Measurements from ENCODE around the gene TLK2.
A peak's percentile ranks its signal among the peaks of the same experiment; 100 is the strongest.

The TLK2 gene

GRCh38 chr17:62630365-62631085, 151.9 kb downstream of the TLK2 start:
- no peak for DNase-seq

- no peak for DNase-seq
Measured at GRCh38 chr17:62631086-62631935, 152.7 kb downstream of the TLK2 start.

DNA sequence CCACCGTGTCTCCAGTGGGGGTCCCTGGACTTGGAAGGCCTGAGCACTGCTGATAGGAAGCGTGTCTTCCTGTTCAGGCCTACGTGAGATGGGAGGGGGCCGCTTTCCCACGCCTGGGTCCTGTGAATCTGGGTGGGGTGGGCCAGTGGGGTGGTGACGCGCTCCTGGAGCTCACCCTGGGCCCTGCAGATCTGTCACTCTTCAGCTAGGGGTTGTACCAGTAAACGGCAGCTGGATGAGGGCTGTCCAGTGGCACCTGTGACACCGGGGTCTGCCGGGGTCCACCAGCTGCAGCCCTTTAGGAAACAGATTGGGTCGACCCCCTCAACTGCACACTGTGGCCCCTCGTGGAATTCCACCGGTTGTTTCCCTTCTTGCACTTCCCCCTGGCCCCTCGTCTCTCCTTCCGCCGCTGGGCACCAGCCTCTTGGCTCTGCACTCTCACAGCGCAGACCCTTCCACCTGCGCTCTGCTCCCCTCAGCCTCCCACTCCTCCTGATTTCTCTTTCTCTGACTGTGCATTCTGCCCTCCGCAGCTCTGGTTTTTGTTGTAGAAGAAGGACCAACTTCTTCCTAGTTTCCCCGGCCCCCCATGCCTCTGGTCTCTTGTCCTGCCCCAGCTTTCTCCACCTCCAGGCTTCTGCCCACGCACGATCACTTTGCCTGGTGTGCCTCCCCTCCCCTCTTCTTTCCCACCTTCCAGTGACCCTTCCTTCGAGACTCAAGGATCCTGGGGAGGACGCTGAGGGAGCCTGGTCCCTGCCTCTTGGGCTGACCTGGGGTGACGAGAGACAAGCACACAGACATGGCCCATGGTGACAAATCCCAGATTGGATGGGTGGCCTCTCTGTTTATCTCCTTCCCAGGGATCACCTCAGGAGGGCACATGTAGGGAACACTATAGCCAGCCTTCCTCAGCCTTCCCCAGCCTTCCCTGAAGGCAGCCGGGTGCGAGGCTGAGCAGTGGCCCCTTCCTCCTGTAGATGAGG, 153.6 kb downstream of the TLK2 start:
- DNase-seq, result no peak

DNA sequence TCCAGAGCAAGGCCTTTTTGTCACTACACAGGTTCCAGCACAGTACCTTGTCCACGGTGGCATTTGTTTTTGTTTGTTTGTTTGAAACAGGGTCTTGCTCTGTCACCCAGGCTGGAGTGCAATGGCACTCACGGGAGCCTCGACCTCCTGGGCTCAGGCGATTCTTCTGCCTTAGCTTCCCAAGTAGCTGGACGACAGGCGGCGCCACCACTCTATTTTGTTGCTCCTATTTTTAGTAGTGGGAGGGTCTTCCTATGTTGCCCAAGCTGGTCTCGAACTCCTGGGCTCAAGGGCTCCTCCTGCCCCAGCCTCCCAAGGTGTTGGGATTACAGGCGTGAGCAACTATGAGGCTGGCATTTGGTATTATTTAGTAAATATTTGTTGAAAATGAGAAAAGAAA, 159.2 kb downstream of the TLK2 start:
- DNase-seq, result no peak

- DNase-seq, result no peak
Measured at GRCh38 chr17:62641153-62641552, 162.5 kb downstream of the TLK2 start.

GRCh38 chr17:62641951-62642350, 163.3 kb downstream of the TLK2 start:
- no peak for DNase-seq

DNA sequence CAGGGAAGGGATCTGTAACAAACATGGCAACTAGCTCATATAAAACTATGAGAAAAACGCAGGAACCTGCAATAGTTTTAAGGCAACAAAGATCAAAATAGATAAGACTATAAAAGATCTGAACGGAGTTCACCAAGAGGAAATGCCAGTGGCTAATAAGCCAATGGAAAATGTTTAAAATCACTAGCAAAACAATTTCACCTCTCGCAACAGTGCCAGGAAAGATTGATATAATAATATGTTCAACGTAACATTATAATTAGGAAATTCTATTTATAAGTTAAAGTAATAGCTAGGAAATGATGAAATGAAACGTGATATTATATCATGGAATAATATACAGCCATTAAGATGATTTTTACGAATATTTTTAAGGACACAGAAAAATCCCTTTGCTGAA, 164.9 kb downstream of the TLK2 start:
- DNase-seq, result no peak

GRCh38 chr17:62644487-62645173, 166.0 kb downstream of the TLK2 start:
- DNase-seq, result peak; percentile 80

GRCh38 chr17:62648251-62648955, 169.8 kb downstream of the TLK2 start:
- no peak for DNase-seq

- no peak for DNase-seq
Measured at GRCh38 chr17:62648956-62649294, 170.3 kb downstream of the TLK2 start.

DNA sequence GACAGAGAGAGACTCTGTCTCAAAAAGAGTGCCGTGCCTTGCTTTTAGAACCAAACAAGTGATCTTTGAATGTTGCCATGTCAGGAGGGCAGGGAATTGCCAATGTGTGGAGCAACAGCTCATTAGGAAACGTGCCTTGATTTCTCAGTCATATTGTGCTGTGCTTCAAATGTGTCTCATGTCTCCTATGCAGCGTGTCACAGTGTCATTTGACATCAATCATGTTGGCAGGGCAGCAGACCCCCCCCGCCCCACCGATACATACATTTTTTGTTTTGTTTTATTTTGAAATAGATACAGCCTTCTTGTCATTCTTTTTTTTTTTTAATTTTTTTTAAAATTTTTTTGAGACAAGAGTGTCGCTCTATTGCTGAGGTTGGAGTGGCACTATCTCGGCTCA, 170.9 kb downstream of the TLK2 start:
- DNase-seq, result no peak

DNA sequence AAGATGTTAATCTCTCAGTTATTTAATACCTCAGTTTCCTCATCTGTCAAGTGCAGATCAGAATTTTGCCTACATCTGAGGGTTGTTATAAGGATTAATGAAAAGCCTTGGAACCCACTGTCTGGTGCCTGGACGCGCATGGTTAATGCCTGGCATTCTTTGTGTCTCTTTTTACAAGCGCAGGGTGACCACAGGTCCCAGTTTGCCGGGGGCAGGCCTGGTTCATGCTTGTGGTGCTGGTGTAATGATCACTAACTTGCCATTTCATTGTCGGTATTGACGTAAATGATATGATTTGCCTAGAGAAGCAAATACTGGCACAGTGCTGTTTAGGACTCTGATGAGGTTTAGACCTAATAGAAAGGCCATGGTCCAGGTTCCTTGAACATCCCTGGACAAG, 172.0 kb downstream of the TLK2 start:
- no peak for DNase-seq

DNA sequence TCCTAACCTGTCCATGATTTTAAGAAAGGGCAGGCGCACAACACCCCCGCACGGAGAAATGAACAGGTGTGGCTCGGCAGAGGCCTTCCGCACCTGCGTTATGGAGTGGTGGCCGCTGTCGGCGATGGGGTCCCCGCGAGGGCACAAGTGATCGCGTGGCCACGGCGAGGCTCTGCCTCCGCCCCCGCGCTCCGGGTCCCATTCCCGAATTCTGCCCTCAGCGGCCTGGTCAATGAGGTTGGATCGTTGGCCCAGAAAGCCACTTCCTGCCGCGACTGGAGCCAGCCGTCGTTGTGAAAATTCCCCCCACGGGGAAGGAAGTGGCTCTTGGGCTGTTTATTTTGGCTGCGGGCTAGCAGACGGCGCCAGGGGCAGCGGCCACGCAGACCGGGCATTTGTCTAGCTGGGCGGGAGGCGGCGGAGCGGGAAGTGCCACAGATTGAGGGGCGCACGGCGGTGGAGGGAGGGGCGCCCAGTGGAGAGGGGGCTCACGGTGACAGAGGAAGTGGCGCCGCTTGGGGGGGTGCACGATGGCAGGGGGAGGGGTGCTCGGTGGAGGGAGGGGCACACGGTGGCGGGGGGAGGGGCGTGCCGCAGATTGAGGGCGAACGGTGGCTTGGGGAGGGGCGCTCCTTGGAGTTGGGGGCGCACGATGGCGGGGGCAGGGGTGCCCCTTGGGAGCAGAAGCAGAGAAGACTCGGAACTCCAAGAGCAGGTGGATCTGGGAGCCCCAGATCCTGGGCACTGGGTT, 173.8 kb downstream of the TLK2 start:
- peak; percentile 47 for DNase-seq

DNA sequence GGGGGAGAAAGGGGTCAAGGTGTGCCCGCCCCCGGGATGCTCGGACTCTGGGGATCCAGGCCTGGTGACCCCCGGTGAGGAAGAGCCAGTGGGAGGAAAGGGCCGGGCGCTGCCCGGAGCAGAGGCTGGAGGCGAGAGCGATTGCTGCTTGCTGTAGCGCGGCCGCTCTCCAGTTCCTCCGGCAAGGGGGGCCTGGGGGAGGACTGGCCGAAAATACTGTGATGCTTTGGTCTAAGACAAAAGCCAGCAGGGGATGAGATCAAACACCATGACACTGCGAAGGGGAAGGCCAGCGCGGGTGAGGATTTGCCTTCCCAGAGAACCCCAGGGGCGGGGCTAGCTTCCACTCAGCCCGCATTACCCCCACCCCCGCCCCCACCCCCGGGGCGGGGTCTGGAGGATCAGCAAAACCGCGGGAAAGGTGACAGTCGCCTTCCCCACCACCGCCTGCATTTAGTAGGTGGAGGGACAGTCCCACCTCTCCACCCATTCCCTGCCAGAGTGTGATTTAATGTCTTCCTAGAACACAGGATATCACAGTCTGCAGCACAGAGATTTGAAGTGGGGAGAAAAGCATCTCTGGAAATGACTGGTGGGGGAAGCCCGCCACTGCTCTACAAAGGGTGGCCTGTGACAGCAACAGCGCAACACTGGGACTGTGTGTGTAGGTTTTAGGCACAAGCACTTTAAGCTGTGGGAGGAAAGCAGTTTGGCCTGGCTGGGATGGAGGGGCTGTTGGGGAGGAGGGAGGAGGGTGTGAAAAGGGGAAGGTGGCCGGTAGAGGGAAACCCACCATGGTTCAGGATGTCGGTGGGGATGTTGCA, 174.6 kb downstream of the TLK2 start:
- DNase-seq, result peak; percentile 98

DNA sequence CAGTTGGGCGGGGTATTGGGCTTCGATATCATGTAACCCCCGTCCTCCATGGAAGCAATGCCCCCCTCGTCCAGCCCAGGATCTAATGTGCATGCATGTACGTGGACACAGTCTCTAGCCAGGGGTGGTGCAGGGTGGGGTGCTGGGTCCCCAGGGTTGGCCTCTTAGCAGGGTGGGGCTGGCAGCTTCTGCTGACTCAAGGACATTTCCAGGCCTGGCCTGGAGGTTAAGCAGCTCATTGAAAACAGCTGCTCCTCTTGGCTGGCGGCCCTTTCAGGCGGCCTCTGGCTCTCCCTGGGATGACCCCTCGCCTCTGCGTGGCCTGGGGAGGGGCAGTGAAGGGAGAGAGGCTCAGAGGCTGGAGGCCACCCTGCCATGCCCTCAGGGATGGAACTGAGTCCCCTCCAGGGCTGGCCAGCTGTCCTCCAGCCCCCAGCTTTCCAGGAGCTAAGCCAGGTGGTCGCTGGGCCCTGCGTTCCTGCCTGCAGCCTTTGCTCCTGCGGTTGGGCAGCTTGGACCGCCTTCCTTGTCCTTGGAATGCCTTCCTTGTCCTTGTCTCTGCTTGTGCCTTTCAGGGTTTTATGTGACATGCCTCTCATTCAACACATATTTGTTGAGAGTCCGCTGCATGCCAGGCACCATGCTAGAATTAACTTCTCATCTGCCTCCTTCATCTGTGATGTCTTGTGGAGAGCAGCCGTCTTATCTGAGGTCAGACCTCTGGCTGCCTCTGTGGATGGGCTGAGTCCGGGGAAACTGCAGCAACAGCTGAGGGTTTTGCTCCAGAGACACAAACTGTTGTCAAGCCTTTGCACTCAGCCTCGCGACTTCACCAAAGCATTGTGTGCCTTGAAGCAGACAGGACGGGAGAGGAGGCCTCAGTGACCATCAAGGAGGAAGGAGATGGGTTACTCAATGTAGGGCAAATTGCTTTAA, 175.5 kb downstream of the TLK2 start:
- DNase-seq, result no peak

- no peak for DNase-seq
Measured at GRCh38 chr17:62655656-62656055, 177.0 kb downstream of the TLK2 start.

- no peak for DNase-seq
Measured at GRCh38 chr17:62656446-62656845, 177.8 kb downstream of the TLK2 start.

- DNase-seq, result no peak
Measured at GRCh38 chr17:62657145-62657665, 178.6 kb downstream of the TLK2 start.

DNA sequence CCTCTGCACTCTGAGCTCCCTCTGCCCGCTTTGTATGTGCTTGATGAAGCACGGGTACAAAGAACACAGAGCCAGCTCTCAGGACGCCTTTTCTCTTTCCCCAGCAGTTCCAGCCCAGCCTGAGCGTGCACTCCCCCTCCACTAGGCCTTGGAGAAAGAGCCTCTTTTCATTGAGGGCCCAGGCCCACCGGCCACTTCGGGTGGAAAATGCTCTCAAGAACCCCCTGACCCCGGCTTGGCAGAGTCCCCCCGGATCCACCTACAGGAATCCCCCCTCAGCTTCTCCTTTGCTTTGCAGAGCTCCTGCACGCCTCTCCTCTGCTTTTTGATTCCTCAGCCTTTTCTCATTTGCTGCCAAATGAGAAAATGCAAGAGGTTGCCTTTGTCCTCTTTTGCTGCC, 179.1 kb downstream of the TLK2 start:
- no peak for DNase-seq

Data from NCI-H510A (cell line).